HG03457 (cell line): ENCODE measurements around the gene SNPH.
"Not testable (repeated sequence)": the region's sequence is repeated elsewhere in the genome, so short reads cannot be mapped to it uniquely, and the experiment has no call there.

Experiments used
- ATAC-seq: cut with Tn5 transposase; IDR thresholded peaks from one replicate; pipeline ENCODE4 v1.9.1; 2021; ENCODE audit warnings: moderate number of reproducible peaks; ENCODE audit not compliant: unreplicated experiment

The SNPH gene

DNA sequence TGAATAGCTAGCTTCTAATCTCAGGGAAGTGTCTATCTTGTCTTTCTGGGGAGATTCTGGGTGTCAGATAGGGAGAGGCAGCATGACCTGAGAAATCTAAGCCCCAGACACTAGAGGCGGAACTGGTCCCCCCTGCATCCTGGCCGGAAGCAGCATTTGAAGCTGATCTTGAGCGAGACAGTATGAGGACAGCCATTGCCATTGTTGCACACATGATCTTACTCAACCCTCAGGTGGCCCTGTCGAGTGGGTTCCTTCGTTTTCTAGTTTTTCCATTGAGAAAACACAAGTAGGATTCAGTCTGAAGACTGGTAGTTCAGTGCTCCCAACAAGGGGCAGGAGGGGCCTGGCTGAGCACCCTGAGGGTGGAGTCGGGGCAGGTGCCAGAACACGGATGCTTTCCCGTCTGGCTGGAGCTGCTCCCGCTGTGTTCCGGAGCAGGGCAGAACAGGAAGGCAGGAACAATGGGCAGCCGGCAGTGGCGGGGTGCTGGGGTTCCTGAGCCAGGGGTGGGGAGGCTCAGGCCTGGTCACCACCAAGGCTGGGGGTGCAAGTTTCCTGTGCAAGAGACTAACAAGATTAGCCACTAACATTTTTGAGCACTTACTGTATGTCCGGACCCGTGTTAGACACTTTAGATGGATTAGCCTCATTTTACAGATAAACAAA lies 70.7 kb downstream of the SNPH start:
- no peak for ATAC-seq

DNA sequence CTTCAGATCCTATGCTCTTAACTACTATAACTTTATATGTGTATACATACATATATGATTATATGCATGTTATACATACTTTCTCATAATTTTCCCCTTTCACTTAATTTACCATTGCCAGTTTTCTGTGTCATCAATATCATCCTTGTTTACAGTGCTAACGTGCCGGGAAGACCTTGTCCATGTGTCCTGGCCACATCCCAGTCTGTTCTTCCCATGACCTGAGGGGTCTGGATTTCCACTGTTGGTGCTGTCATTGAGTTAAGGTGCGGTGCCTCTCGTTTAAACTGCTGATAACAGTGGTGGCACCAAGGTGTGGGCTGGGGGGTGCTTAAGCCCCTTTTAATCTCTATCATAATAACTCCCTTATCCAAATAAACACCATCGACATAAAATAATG lies 71.3 kb downstream of the SNPH start:
- no peak for ATAC-seq

DNA sequence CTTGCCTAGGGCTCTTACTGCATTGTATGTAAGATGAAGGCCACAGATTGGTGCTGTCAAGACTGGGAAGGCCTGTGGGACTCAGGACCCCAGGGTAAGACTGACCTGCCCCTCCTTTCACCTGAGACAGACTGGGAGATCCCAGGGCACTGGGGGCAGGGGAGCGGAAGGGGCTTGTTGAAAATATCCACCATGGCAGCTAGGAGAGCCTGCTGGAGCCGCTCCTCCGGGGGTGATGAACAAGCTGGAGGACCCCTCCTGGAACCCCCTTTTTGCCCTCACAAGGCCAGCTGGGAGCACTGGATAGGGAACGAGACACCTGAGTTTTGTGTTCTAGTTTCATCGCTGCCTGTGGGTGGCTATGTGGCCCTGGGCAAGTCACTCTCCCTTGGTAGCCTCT lies 72.0 kb downstream of the SNPH start:
- no peak for ATAC-seq

DNA sequence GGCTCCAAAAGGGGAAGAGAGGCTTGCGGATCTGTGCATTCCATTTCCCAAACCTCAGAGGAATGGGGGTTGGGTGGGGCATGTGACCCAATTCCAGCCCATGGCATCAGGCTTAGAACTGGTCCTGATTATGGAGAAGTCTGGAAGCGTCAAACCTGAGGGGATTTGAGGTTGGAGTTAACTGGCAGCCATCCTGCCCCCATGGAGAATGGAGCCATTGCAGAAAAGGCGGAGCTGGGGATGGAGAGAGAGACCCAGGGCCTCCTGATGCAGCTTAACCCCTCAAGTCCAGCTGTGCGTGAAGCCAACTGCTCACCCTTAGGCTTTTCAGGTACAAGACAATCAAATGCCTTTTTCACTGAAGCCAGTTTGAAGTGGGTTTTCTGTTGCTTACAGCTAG lies 72.7 kb downstream of the SNPH start:
- no peak for ATAC-seq

DNA sequence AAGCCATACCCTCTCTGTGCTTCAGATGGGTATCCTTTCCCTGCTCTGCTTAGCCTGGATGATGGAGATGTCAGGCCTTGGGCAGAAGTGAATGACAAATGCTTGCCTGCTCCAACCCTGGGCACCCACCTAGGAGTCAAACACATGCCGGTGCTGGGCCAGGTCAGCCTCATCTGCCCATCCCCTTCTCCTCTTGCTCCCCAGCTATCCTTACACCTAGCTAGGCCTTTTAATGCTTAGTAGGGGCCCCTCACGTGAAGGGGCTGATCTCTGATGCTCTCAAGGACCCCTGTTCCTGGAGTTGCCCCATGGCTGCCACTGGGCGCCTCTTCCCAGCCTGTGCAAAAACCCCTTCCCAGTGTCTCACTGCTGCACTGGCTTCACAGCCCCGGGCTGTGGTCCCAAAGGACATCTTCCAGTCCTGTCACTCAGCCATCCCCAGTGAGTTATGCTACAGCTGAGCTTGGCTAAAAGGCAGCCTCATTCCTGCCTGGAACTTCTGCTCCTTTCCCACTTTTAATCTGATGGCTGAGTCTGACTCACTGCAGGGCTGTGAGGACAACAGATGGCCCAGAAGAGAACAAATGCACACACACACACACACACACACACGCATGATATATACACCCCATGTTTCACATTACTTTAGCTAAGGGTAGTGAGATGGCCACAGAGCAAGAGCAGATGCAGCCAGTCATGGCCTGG lies 75.6 kb downstream of the SNPH start:
- ATAC-seq, result no peak

DNA sequence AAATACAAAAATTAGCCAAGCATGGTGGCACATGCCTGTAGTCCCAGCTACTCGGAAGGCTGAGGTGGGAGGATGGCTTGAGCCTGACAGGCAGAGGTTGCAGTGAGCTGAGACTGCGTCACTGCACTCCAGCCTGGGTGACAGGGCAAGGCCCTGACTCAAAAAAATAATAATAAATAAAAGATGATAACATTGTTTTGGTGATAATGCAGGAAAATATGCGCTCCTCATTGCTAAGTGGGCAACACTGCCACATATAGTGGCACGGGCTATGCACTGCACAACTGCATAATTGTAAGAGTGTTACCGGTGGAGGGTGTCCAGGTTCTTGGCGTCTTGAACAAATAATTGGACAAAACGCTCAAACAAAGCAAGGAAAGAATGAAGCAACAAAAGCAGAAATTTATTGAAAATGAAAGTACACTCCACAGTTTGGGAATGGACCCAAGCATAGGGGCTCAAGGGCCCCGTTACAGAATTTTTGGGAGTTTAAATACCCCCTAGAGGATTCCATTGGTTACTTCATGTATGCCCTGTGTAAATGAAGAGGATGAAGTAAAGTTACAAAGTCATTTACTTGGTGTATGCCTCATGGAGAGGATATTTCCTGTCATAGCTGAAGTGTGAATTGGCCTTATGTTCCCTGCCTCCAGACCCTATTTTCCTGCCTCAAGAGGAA lies 77.5 kb downstream of the SNPH start:
- not testable (repeated sequence) for ATAC-seq

DNA sequence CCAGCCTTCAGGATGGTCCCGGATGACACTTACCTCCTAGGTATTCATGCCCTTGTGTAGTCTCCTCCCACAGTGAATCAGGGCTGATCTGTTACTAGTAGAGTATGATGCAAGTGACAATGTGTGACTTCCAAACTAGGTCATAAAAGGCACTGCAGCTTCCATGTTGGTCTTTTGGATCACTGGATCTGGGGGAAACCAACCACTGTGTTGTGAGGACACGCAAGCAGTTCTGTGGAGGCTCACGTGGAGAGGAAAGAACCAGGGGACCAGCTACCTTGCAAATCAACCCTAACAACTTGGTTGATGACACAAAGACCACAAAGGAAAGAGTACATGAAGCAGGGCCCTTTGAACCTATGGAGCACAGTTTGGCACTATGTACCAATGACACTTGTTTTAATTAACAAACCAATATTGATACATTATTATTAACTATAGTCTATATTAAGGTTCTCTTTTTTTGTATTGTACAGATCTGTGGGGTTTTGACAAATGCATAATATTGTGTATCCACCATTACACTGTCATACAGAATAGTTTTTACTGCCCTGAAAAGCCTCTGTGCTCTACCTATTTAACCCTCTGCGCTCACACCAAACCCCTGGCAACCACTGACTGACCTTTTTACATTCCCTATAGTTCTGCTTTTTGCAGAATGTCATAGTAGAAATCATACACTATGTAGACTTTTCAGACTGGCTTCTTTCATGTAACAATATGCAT lies 79.1 kb downstream of the SNPH start:
- ATAC-seq, result no peak

DNA sequence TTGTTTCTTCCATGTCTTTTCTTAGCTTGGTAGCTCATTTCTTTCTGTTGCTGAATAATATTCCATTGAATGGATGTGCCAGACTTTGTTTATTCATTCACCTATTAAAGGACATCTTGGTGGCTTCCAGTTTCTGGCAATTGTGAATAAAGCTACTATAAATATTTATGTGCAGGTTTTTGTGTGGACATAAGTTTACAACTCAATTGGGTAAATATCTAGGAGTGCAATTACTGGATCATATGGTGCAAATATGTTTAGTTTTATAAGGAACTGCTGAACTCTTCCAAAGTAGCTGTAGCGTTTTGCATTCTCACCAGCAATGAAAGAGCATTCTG lies 79.6 kb downstream of the SNPH start:
- ATAC-seq, result no peak

DNA sequence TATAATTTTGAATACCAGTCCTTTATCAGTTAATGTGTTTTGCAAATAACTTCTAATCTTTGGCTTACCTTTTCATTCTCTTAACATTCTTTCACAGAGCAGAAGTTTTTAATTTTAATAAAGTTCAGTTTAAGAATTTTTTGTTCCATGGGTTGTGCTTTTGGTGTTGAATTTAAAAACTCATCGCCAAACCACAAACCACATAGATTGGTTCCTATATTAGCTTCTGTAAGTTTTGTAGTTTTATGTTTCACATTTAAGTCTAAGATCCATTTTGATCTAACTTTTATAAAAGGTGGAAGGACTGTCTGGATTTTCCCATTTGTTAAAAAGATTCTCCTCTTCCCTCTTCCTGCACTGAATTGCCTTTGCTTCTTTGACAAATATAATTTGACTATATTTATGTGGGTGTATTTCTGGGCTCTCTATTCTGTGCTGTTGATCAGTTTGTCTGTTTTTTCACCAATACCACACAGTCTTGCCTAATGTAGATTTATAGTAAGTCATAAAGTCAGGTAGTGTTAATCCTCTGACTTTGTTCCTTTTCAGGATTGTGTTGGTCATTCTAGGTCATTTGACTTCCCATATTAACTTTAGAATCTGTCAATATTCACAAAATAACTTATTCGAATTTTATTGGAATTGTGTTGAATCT lies 80.3 kb downstream of the SNPH start:
- no peak for ATAC-seq

DNA sequence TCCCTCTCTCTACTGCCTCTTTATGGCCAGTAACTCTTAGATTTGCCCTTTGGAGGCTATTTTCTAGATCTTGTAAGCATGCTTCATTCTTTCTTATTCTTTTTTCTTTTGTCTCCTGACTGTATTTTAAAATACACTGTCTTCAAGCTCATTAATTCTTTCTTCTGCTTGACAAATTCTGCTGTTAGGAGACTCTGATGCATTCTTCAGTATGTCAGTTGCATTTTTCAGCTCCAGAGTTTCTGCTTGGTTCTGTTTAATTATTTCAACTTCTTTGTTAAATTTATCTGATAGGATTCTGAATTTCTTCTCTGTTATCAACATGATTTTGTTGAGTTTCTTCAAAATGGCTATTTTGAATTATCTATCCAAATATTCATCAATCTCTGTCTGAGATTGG lies 87.9 kb downstream of the SNPH start:
- no peak for ATAC-seq

DNA sequence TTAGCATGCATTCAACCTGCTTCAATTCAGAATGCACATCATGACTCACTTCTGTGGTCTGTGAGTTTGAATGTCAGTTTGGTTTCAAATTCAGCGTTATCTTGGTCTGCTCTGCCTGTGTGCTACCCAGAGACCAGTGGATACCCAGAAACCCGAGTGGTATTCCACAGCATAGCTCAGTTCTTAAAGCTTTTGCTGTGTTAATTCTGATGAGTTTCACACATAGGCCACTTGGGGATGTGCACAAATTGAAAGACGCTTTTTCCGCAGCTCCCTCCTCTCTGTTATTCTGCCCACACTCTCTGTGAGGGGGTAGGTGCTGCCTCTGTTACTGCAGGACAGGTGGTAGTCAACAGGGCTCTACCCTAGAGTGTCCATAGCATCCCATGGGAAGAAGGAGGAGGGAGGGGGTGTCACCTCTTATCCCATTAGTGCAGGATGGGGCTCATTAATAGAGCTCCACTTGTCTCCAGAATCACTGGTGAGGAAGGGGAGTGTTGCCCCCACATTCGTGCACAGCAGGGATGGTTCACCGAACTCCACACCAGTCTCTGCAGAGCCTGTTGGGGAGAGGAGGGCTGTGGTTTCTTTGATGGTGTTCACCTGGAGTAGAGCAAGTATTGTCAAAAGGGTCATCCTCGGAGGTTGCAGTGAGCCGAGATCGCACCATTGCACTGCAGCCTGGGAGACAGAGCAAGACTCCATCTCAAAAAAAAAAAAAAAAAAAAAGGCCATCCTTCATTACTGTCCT lies 92.0 kb downstream of the SNPH start:
- ATAC-seq, result no peak
